CD14-positive monocyte (primary cell): ENCODE results near the gene C1QL2. TPM values are rescaled to one million over a fixed set of nuclear protein-coding genes. Genes with fewer than 3 reads are reported as not detected.

Experiments
- DNase-seq, 3 donors: peaks; one replicate each; pipeline ENCODE4 v3.0.0-alpha.2; 2011 to 2022
- H2AFZ ChIP-seq: 2 replicates; pipeline ENCODE4 v1.6.0; 2012; ENCODE audit warnings: mild to moderate bottlenecking, low read depth, low read length, inconsistent platforms; ENCODE audit not compliant: insufficient read depth, poor library complexity, severe bottlenecking
- H3K27ac ChIP-seq, 2 donors: 1 replicate in 1 of 2; 2 replicates in 1 of 2; pipeline ENCODE4 v1.5.1; 2012 to 2013; ENCODE audit warnings: low read length in 2 of 2, control low read depth in 1 of 2, inconsistent platforms in 1 of 2, low read depth in 1 of 2, mild to moderate bottlenecking in 1 of 2
- H3K27me3 ChIP-seq, 2 donors: one replicate each; pipeline versions ENCODE4 v1.6.0 to v1.6.1; 2011 to 2013; ENCODE audit warnings: low read length in 2 of 2; ENCODE audit not compliant: control insufficient read depth in 2 of 2, insufficient read depth in 2 of 2
- H3K36me3 ChIP-seq, 2 donors: replicated peaks in 1 of 2; 1 replicate in 1 of 2; 2 replicates in 1 of 2; pipeline versions ENCODE4 v1.5.1 to v1.6.1; 2012 to 2013; ENCODE audit warnings: low read length in 2 of 2, control low read depth in 1 of 2, inconsistent platforms in 1 of 2, mild to moderate bottlenecking in 1 of 2; ENCODE audit not compliant: insufficient read depth in 2 of 2, control insufficient read depth in 1 of 2
- H3K4me1 ChIP-seq, 2 donors: 1 replicate in 1 of 2; 2 replicates in 1 of 2; pipeline versions ENCODE4 v1.5.1 to v1.6.1; 2012 to 2013; ENCODE audit warnings: low read length in 2 of 2, control low read depth in 1 of 2, inconsistent platforms in 1 of 2, mild to moderate bottlenecking in 1 of 2, moderate library complexity in 1 of 2; ENCODE audit not compliant: insufficient read depth in 2 of 2, control insufficient read depth in 1 of 2
- H3K4me2 ChIP-seq: replicated peaks from 2 replicates; pipeline ENCODE3; 2012; ENCODE audit warnings: low read length, moderate library complexity, mild to moderate bottlenecking; ENCODE audit not compliant: poor library complexity, severe bottlenecking; ENCODE audit errors: extremely low read depth
- H3K4me3 ChIP-seq, 3 experiments: fragments of 200-600 bp in 1 of 3; sonication (generic) in 1 of 3; replicated peaks in 1 of 3; 1 replicate in 2 of 3; 2 replicates in 1 of 3; pipeline ENCODE4 v1.5.1; 2011 to 2013; ENCODE audit warnings: low read length in 3 of 3, mild to moderate bottlenecking in 3 of 3, control low read depth in 2 of 3, low read depth in 2 of 3, inconsistent platforms in 1 of 3, moderate library complexity in 1 of 3
- H3K79me2 ChIP-seq: 2 replicates; pipeline ENCODE4 v1.6.0; 2012; ENCODE audit warnings: mild to moderate bottlenecking, control low read depth, inconsistent platforms, low read length, moderate library complexity; ENCODE audit not compliant: insufficient read depth
- H3K9ac ChIP-seq: 2 replicates; pipeline ENCODE4 v1.6.0; 2017; ENCODE audit warnings: low read length, mild to moderate bottlenecking; ENCODE audit not compliant: insufficient read depth, poor library complexity, severe bottlenecking
- H3K9me3 ChIP-seq, 2 donors: replicated peaks in 1 of 2; 1 replicate in 1 of 2; 2 replicates in 1 of 2; pipeline versions ENCODE4 v1.5.1 to v1.6.1; 2012 to 2013; ENCODE audit warnings: low read length in 2 of 2, control low read depth in 1 of 2; ENCODE audit not compliant: control insufficient read depth in 1 of 2, insufficient read depth in 1 of 2
- H4K20me1 ChIP-seq: 2 replicates; pipeline ENCODE4 v1.6.0; 2012; ENCODE audit warnings: mild to moderate bottlenecking, low read length, control low read depth, moderate library complexity; ENCODE audit not compliant: insufficient read depth
- H3K27ac Mint-ChIP-seq, 7 donors: one replicate each; pipeline ENCODE4 v1.8.0; 2020; ENCODE audit warnings: mild to moderate bottlenecking in 7 of 7, mixed read lengths in 7 of 7, moderate library complexity in 6 of 7, inconsistent platforms in 2 of 7
- H3K27me3 Mint-ChIP-seq, 3 donors: one replicate each; pipeline ENCODE4 v1.8.0; 2021 to 2022; ENCODE audit warnings: low read depth in 3 of 3, mild to moderate bottlenecking in 3 of 3, mixed read lengths in 3 of 3, moderate library complexity in 3 of 3, inconsistent platforms in 1 of 3
- H3K36me3 Mint-ChIP-seq, 2 donors: one replicate each; pipeline ENCODE4 v1.8.0; 2020; ENCODE audit warnings: mixed read lengths in 2 of 2, inconsistent platforms in 1 of 2, mild to moderate bottlenecking in 1 of 2
- H3K4me1 Mint-ChIP-seq: one replicate; pipeline ENCODE4 v1.8.0; 2020; ENCODE audit warnings: mild to moderate bottlenecking, mixed read lengths
- H3K4me3 Mint-ChIP-seq, 2 donors: one replicate each; pipeline ENCODE4 v1.8.0; 2020; ENCODE audit warnings: mild to moderate bottlenecking in 2 of 2, mixed read lengths in 2 of 2, moderate library complexity in 1 of 2
- H3K9me3 Mint-ChIP-seq, 7 donors: one replicate each; pipeline ENCODE4 v1.8.0; 2020 to 2022; ENCODE audit warnings: mixed read lengths in 7 of 7, mild to moderate bottlenecking in 6 of 7, moderate library complexity in 6 of 7, inconsistent platforms in 2 of 7
- CTCF ChIP-seq: fragments of 200-600 bp; IDR thresholded peaks from one replicate; pipeline ENCODE4 v1.8.0; 2022; ENCODE audit warnings: antibody characterized with exemption, mild to moderate bottlenecking
- WGBS: methylation state at CpG from one replicate; pipeline ENCODE4 v1.1.5; 2013; ENCODE audit warnings: missing lambda C conversion rate; ENCODE audit not compliant: insufficient coverage; 5-methylcytosine and 5-hydroxymethylcytosine counted together
- intact Hi-C, 2 donors: fragments of 100-400 bp; cut with micrococcal nuclease; formaldehyde crosslinking; loops; one replicate each; pipeline versions ENCODE4 v1.15.0 to v1.15.1; 2023
- polyA plus RNA-seq, 3 donors: library from polyadenylated mRNA; depleted of rRNA in 1 of 3; unstranded in 2 of 3; stranded (reverse) in 1 of 3; fragments of 300-500 nt in 2 of 3; fragments of >200 nt in 1 of 3; fragmentation: Illumina TruSeq in 2 of 3; gene quantifications; 1 replicate in 2 of 3; 2 replicates in 1 of 3; pipeline ENCODE4 v1.2.3, GENCODE V29; 2012 to 2021

Gene C1QL2
- polyA plus RNA-seq, 3 donors = not detected

- Mint-ChIP-seq H3K9me3 (no peaks in the 10 kb centered on the region), H3K4me3 (no peak overlapping the region), H3K27me3 (peaks cover 19 to 27% (median 22%) of the 10 kb centered on the region in 3 donors), H3K36me3 (no peaks in the 10 kb centered on the region), H3K4me1 (no peaks in the 10 kb centered on the region), H3K27ac (no peak overlapping the region)
- H3K9me3 ChIP-seq = no peaks in the 10 kb centered on the region
- DNase-seq = peak in 1 of 3 donors; percentile 6
- H3K4me2 ChIP-seq = no peak overlapping the region
- H3K36me3 ChIP-seq = no peaks in the 10 kb centered on the region
- no peak overlapping the region for H3K9ac ChIP-seq
- H3K4me1 ChIP-seq = no peaks in the 10 kb centered on the region
- WGBS = 78% methylated on average over 5 of the region's 7 CpGs
- no peaks in the 10 kb centered on the region for H3K27me3 ChIP-seq
- intact Hi-C loops = no loop called here
- no peak for TF ChIP-seq CTCF
- no peaks in the 10 kb centered on the region for H3K79me2 ChIP-seq
- no peak overlapping the region for H3K4me3 ChIP-seq
- H4K20me1 ChIP-seq = no peaks in the 10 kb centered on the region
- no peak overlapping the region for H2AFZ ChIP-seq
- H3K27ac ChIP-seq = no peak overlapping the region
Observed at GRCh38 chr2:119136093-119136492, 22.5 kb downstream of the C1QL2 start.

- H3K4me3 ChIP-seq = no peak overlapping the region
- H2AFZ ChIP-seq = no peak overlapping the region
- no peaks in the 10 kb centered on the region for H3K36me3 ChIP-seq
- H3K36me3 Mint-ChIP-seq = no peaks in the 10 kb centered on the region
- intact Hi-C loops = no loop called here
- peak overlapping the region in 1 of 7 donors; percentile 72 for H3K27ac Mint-ChIP-seq
- TF ChIP-seq CTCF = no peak
- no peak for DNase-seq
- H3K4me3 Mint-ChIP-seq = no peak overlapping the region
- H3K27ac ChIP-seq = no peak overlapping the region
- no peaks in the 10 kb centered on the region for H3K4me1 Mint-ChIP-seq
- no peak overlapping the region for H3K4me2 ChIP-seq
- no peaks in the 10 kb centered on the region for H3K79me2 ChIP-seq
- H3K9ac ChIP-seq = no peak overlapping the region
- 78% methylated on average over 7 of the region's 10 CpGs for WGBS
- peaks cover 0 to 2% of the 10 kb centered on the region in 2 donors for H3K27me3 ChIP-seq
- peaks cover 0 to 1% (median 0%) of the 10 kb centered on the region in 7 donors for H3K9me3 Mint-ChIP-seq
- peaks cover 26 to 30% (median 28%) of the 10 kb centered on the region in 3 donors for H3K27me3 Mint-ChIP-seq
- no peaks in the 10 kb centered on the region for H3K4me1 ChIP-seq
- no peaks in the 10 kb centered on the region for H3K9me3 ChIP-seq
- H4K20me1 ChIP-seq = no peaks in the 10 kb centered on the region
Observed at GRCh38 chr2:119134775-119135174, 23.8 kb downstream of the C1QL2 start.
